OCI-LY3 (cell line): ENCODE data around the gene GNPNAT1.

Experiments used
- H2AFZ ChIP-seq: fragments of 200-600, 300-600 bp; shearing (Covaris generic); 2 replicates; pipeline ENCODE4 v1.6.0; 2014; ENCODE audit warnings: antibody characterized with exemption, low read depth, low read length
- H3K27ac ChIP-seq: fragments of 200-600, 300-600 bp; sonication (generic); 2 replicates; pipeline ENCODE4 v1.5.1; 2014; ENCODE audit warnings: mild to moderate bottlenecking, low read length, moderate library complexity, mixed read lengths
- H3K27me3 ChIP-seq: fragments of 200-600, 300-600 bp; sonication (generic); 2 replicates; pipeline ENCODE4 v1.6.1; 2014; ENCODE audit warnings: low read depth, low read length, mixed read lengths
- H3K36me3 ChIP-seq: fragments of 200-600, 300-600 bp; sonication (generic); replicated peaks from 2 replicates; pipeline ENCODE3; 2014; ENCODE audit warnings: low read depth, low read length, mixed read lengths
- H3K4me1 ChIP-seq: fragments of 300-600, 200-600 bp; sonication (generic); 2 replicates; pipeline ENCODE4 v1.6.1; 2014; ENCODE audit warnings: low read length, mixed read lengths
- H3K4me2 ChIP-seq: fragments of 200-600, 300-600 bp; sonication (generic); 2 replicates; pipeline ENCODE4 v1.6.1; 2014; ENCODE audit warnings: low read length, mixed read lengths
- H3K4me3 ChIP-seq: fragments of 300-600, 200-600 bp; sonication (generic); 2 replicates; pipeline ENCODE4 v1.5.1; 2014; ENCODE audit warnings: antibody characterized with exemption, mild to moderate bottlenecking, low read length, moderate library complexity
- H3K79me2 ChIP-seq: fragments of 300-600, 200-600 bp; shearing (Covaris generic); 2 replicates; pipeline ENCODE4 v1.6.1; 2014; ENCODE audit warnings: mild to moderate bottlenecking, low read length, mixed read lengths
- H3K9ac ChIP-seq: fragments of 300-600, 200-600 bp; shearing (Covaris generic); 2 replicates; pipeline ENCODE4 v1.6.0; 2014; ENCODE audit warnings: mild to moderate bottlenecking, low read length, moderate library complexity
- H3K9me3 ChIP-seq: fragments of 200-600, 300-600 bp; shearing (Covaris generic); 2 replicates; pipeline ENCODE4 v1.6.1; 2014; ENCODE audit warnings: low read length, mixed read lengths; ENCODE audit not compliant: insufficient read depth
- H4K20me1 ChIP-seq: fragments of 200-600, 300-600 bp; sonication (generic); 2 replicates; pipeline ENCODE4 v1.6.1; 2016; ENCODE audit warnings: low read length, mixed read lengths; ENCODE audit not compliant: insufficient read depth
- EZH2phosphoT487 ChIP-seq: fragments of 200-600 bp; shearing (Covaris generic); IDR thresholded peaks from 2 replicates; pipeline ENCODE4 v1.6.1; 2018; ENCODE audit warnings: antibody characterized with exemption, mixed run types, low read depth
- TF ChIP-seq, protein P1 (sequence below): fragments of 200-600, 300-600 bp; sonication (generic); IDR thresholded peaks from 2 replicates; pipeline ENCODE4 v1.5.1; 2014; ENCODE audit warnings: antibody characterized with exemption, low read length, low read depth

Gene GNPNAT1

DNA sequence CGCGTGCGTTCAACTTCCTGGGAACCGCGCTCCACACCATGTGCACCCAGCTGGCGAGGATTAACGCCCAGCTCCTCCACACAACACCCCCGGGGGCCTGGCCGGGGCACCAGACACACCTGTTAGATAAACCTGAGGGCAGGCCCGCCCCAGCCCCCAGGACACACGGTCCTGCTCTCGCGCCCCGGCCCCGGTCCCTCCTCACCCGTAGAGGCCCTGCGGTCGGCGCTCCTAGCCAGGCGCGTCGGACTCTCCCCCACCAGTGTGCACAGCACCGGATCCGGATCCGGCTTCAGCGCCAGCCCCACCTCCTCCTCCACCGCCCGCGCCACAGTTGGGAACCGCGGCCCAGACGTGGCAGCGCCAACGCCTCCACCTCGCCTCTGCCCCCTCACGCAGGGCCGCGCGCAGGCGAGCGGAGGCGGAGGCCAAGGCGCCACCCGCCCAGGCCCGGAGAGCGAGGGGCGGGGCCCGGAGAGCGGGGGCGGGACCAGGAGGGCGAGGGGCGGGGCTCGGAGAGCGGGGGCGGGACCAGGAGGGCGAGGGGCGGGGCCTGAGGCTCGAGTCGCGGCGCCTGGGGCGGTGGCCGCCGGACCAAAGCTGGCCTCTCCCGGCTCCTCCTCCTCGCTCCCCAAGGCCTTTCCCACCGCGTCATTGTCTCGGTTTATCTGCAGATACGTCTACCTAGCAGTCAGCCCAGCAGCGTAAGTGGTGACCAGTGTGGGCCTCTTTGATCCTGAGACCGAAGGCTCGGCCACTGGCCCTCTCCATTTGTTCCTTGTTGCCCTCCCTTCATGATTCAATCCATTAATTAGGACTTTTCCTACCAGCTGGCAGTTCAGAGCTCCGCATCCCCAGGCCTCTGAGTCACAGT is at the start of gene GNPNAT1:
Gene GNPNAT1 (minus strand): TSS at position 385 of the 874 bp plus-strand sequence. CDS start 6,957 bp downstream, outside the sequence.
- Histone ChIP-seq H3K4me1 (peaks cover 11% of the 10 kb centered on the region), H3K36me3 (peaks cover 3% of the 10 kb centered on the region), H3K9me3 (no peaks in the 10 kb centered on the region), H3K27ac (peak within 1 kb of the TSS; percentile 20; the same call in 1 of the 2 replicates), H3K9ac (peak within 1 kb of the TSS; percentile 85), H3K4me2 (peak within 1 kb of the TSS; percentile 84), H3K27me3 (no peaks in the 10 kb centered on the region), H2AFZ (peak within 1 kb of the TSS; percentile 98), H3K79me2 (peaks cover 33% of the 10 kb centered on the region), H3K4me3 (peak within 1 kb of the TSS; percentile 84), H4K20me1 (0 out of 2 replicates have a peak, but pooled peaks cover 3% of the 10 kb centered on the region)
- TF ChIP-seq EZH2phosphoT487 = no peak
- TF ChIP-seq, protein P1, sequence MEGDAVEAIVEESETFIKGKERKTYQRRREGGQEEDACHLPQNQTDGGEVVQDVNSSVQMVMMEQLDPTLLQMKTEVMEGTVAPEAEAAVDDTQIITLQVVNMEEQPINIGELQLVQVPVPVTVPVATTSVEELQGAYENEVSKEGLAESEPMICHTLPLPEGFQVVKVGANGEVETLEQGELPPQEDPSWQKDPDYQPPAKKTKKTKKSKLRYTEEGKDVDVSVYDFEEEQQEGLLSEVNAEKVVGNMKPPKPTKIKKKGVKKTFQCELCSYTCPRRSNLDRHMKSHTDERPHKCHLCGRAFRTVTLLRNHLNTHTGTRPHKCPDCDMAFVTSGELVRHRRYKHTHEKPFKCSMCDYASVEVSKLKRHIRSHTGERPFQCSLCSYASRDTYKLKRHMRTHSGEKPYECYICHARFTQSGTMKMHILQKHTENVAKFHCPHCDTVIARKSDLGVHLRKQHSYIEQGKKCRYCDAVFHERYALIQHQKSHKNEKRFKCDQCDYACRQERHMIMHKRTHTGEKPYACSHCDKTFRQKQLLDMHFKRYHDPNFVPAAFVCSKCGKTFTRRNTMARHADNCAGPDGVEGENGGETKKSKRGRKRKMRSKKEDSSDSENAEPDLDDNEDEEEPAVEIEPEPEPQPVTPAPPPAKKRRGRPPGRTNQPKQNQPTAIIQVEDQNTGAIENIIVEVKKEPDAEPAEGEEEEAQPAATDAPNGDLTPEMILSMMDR = no peak

DNA sequence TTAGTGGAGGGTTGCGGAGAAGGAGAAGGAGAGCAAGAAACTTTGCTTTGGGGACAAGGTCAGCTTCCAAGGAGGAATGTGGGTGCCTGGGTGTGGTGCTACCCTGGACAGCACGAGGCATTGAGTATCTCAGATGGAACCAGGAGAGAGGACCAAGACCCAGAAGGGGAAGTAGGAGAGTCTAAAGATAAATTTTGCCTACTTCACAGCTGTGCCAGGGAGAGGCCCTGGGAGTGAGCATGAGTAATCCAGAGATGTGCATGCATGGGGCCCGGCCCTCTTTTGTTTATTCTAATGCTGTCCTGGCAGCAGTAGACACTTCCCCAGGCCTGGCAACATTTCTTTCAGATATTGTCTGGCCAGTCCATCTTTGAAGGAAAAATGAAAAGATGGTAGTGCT is 49.5 kb upstream of the GNPNAT1 start:
- Histone ChIP-seq H3K27me3 (no peaks in the 10 kb centered on the region), H3K9ac (no peak overlapping the region), H2AFZ (no peak overlapping the region), H3K36me3 (no peaks in the 10 kb centered on the region), H3K4me3 (no peak overlapping the region), H3K9me3 (no peaks in the 10 kb centered on the region), H3K4me1 (peaks cover 22% of the 10 kb centered on the region), H4K20me1 (no peaks in the 10 kb centered on the region), H3K27ac (no peak overlapping the region), H3K4me2 (peak overlapping the region; percentile 45), H3K79me2 (no peaks in the 10 kb centered on the region)
- no peak for TF ChIP-seq EZH2phosphoT487
- TF ChIP-seq, protein P1 = no peak

DNA sequence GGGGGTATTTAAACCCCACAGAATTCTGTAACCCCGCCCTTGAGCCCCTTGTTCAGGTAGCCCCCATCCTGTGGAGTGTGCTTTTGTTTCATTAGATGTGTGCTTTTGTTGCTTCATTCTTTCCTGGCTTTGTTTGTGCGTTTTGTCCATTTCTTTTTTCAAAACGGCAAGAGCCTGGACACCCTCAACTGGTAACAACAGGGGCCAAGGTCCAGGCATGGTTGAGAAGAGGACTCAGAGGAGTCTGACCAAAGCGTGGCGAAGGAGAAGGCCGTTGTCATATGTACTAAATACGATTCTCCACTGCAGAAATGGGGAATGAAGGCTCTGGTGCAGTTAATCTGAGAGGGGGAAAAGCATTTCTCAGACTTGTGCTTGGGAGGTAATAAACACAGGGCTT is 46.0 kb upstream of the GNPNAT1 start:
- H3K4me3 ChIP-seq = no peak overlapping the region
- H3K4me2 ChIP-seq = no peak overlapping the region
- H2AFZ ChIP-seq = no peak overlapping the region
- H3K9ac ChIP-seq = no peak overlapping the region
- H3K79me2 ChIP-seq = no peaks in the 10 kb centered on the region
- H4K20me1 ChIP-seq = no peaks in the 10 kb centered on the region
- H3K4me1 ChIP-seq = peaks cover 11% of the 10 kb centered on the region
- no peaks in the 10 kb centered on the region for H3K27me3 ChIP-seq
- H3K9me3 ChIP-seq = no peaks in the 10 kb centered on the region
- H3K36me3 ChIP-seq = no peaks in the 10 kb centered on the region
- no peak overlapping the region for H3K27ac ChIP-seq
- TF ChIP-seq, protein P1 = no peak
- no peak for TF ChIP-seq EZH2phosphoT487

DNA sequence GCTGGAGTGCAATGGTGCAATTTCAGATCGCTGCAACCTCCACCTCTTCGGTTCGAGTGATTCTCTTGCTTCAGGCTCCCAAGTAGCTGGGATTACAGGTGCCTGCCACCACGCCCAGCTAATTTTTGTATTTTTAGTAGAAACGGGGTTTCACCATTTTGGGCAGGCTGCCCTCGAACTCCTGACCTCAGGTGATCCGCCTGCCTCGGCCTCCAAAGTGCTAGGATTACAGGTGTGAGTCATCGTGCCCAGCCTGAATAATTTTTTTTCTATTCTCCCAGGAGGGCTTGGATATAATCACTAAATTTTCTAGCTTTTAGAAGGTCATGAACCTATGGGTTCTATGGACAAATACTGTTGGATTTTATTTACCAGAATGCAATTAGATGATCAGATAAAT is 44.7 kb upstream of the GNPNAT1 start:
- Histone ChIP-seq H4K20me1 (no peaks in the 10 kb centered on the region), H3K4me3 (no peak overlapping the region), H3K9me3 (no peaks in the 10 kb centered on the region), H3K27me3 (no peaks in the 10 kb centered on the region), H3K9ac (no peak overlapping the region), H3K36me3 (no peaks in the 10 kb centered on the region), H3K79me2 (no peaks in the 10 kb centered on the region), H3K27ac (no peak overlapping the region), H3K4me2 (no peak overlapping the region), H2AFZ (no peak overlapping the region), H3K4me1 (peaks cover 6% of the 10 kb centered on the region)
- TF ChIP-seq EZH2phosphoT487 = no peak
- TF ChIP-seq, protein P1 = no peak
